HG03025 (cell line): ENCODE results near the gene ANTXR2.
A peak's percentile ranks its signal among the peaks of the same experiment; 100 is the strongest.

Source experiments
- ATAC-seq: cut with Tn5 transposase; IDR thresholded peaks from one replicate; pipeline ENCODE4 v1.9.1; 2021; ENCODE audit warnings: mild to moderate bottlenecking, moderate library complexity; ENCODE audit not compliant: unreplicated experiment, low FRiP score

ANTXR2 gene

DNA sequence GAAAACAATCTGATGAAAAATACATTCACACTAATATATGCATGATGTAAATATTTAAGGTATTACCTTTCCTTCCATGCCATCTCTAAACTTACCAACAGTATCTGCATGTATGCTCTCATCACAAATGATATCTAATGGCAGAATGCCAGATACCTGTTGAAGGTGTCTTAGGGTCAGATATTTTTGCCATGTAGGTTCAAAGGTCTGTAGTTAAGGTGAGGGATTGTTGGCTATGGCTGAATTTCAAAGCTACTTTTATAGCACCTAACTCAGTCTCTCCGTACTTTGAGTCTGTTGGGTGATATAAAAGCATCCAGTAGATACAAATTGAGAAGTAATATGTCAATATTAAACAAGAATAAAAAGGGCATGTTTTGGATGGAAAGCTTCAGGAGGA, 19.8 kb upstream of the ANTXR2 start:
- no peak for ATAC-seq

DNA sequence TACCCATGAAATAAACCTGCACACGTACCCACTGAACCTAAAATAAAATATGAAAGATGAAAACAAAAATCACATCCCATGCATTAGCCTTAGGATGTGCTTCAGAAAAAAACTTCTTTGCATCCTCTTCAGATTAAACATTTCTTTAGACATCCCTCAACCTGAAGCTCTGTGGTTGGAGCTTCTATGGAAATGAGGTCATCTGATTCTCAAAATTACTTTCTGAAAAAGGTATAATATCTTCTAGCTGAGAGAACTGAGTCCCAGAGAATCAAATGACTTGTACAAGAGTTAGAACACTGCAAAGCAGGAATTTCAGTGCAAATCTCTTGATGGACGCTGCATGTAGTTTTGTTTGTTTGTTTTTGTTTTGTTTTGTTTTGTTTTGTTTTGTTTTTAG, 19.1 kb upstream of the ANTXR2 start:
- ATAC-seq = no peak

DNA sequence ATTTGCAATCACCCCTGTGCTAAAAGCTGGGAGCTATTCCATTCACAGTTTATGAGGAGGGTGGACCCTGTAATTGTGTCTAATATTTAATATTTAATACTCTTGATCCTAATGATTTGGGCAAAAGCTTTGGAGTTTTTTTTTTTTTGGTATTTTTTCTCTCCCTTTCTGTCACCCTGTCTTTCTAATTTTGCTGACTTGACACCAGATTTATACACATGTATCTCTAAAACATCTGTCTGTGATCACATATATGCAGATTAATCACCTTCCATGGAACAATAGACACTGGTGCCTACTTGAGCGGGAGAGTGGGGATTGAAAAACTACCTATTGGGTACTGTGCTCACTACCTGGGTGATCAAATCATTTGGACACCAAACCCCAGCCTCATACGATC, 18.7 kb upstream of the ANTXR2 start:
- ATAC-seq = no peak

DNA sequence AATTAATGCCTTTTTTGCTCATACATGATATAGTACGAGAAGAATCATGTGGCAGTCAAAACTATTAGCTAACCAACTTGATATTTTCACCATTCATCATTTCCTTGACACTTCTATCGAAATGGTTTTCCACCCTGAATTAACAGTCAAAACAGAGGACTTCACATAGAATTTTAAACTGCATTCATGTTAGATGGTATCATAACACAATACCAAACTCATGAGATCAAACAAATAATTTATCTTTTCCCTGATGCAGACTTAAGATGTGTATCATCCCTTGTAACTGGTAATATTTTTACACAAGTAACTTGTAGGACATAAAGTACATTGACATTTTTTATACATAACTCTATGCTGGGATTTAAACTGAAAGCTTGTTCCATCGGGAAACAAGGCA, 18.2 kb upstream of the ANTXR2 start:
- ATAC-seq = no peak

DNA sequence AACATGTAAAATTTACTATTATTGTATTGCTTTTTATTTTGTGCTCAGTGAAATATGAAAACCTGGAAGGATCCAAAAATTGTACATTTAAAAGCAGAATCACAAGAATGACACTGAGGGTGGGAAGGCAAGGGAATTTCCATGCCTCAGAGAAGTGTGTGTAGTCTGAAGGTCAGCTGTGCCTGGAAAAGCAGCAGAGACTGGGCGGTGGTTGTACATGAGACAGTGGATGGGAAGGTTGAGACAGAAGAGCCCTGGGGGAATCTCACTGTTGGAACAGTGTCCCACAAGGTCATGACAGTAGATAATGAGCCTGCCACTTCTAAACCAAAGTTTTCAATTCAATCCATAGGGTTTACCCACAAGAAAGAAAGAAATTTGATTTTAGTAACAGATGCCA, 17.1 kb upstream of the ANTXR2 start:
- no peak for ATAC-seq

DNA sequence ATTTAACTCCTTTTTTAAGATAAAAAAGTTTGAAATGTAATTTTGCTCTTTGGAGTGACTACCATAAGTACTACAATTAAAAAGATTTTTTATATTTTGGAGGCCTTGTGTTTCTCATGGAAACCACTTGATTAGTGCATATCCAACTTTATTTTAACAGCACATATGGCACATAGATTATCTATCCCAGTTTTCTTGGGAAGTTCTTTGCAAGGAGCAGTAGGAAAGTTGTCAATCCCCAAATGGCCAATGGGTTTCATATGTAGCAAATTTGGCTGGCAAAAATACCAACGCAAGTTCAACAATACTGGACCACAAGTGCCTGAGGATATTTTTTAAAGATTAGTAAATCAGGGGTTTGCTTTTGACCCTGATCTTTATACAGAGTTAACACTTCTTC, 15.4 kb upstream of the ANTXR2 start:
- ATAC-seq = no peak

DNA sequence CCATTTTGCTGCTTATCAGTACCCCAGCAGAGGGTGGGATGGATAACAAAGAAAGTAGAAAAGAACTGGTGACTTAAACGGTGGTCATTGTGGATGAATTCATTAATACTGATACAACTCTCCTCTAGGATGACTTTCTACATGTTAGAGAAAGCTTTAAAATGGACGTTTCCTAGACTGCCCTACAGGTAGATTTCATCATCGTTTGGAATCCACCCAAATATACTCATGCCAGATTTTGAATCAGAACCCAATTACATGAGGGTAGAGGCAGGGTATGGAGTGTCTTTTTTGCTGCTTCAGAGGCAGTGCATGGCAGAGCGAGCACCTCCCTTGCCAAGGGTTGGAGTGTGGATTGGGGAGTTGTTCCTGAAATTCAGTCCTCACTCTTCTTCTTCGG, 13.3 kb upstream of the ANTXR2 start:
- no peak for ATAC-seq

DNA sequence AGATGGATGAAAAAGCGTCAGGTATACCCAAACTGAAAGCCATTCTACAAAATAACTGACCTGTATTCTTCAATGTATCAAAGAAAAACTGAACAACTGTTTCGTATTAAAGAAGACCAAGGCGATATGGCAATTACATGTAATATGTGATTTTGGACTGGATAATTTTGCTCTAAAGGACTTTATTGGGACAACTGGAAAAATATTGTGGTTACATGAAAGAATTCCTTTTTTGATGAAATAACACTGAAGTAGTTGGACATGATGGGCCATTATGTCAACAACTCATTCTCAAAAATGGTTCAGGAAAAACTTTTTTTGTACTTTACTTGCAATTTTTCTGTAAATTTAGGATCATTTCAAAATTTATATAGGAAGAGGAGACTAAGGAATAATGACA, 12.1 kb upstream of the ANTXR2 start:
- ATAC-seq = no peak

DNA sequence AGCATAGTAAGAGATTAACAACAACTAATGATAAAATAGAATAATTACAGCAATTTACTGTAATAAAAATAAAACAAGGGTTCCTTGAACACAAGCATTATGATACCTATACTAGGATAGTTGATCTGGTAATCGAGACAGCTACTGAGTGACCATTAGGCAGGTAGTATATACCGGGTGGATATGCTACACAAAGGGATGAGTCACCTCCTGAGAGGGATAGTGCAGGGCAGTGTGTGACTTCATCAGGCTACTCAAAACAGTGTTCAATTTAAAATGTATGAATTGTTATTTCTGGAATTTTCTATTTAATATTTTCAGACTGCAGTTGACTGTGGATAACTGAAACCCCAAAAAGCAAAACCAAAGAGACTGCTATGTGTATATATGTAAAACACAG, 9.7 kb upstream of the ANTXR2 start:
- ATAC-seq = no peak

DNA sequence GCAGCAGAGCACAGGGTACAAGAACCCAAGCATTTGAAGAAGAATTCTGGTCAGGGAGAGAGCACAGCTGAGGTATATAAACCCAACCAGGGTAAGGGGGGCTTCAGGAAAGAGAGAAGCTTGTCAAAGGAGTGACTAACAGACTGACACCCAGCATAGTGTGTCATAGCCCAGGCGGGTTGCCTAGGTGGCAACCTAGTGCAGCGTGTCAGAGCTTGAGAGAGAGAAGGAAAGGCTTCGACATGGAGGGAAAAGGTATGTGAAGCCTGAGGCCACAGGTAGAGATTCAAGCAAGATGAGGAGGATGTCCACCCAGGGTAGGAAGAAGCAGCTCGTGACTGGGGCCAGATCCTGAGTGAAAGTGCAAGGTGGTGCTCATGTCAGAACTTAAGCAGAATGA, 8.5 kb upstream of the ANTXR2 start:
- no peak for ATAC-seq

DNA sequence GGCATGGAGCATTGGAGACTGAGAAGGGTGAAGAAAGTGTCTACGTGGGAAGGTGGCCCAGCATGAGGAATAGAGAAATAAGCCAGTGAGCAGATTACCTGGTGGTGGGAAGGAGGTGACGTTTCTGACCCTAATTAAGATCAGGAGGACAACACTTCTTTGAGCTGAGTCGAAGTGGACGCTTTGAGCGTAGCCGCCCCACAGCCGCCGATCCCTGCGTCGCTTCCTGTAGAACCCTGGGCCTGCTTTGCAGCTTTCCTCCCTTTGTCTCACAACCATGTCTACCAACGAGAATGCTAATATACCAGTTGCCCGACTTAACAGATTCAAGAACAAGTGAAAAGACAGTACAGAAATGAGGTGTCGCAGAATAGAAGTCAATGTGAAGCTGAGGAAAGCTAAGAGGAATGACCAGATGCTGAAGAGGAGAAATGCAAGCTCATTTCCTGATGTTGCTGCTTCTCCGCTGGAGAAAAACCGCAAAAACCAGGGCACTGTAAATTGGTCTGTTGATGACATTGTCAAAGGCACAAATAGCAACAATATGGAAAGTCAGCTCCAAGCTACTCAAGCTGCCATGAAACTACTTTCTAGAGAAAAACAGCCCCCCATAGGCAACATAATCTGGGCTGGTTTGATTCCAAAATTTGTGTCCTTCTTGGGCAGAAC, 6.4 kb upstream of the ANTXR2 start:
- no peak for ATAC-seq

DNA sequence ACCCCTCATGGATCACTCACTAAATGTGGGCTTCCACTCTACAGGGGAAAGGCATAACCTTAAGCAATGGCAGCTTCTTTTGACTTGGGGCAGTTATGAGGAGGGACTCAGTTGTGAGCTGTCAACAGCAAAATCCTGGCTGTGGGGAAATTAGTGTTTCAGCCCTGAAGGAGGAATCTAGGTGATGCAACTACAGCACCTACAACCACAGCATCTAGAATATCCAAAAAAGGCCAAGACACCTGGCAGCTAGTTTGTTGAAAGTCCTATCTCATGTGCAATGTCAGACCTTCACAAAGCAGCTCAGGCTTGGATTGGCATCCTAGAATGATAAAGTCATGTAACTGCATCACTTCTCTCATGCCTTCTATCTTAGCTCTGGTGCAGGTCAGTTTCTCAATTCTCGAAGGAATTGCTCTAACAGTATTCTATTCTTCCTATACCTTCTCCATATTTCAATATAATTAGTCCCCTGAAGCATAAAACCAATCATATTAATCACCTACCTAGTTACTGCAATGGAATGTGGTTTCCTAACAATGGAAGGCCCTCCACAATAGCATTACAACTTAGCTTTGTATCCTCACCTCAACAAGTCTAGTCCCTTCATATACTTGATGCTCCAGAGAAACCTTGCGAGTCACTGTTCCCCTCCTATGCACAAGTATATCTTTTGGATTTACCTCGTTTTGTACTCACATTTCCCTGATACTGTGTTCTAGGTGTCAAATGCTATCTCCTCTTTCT, 5.5 kb upstream of the ANTXR2 start:
- ATAC-seq = no peak

DNA sequence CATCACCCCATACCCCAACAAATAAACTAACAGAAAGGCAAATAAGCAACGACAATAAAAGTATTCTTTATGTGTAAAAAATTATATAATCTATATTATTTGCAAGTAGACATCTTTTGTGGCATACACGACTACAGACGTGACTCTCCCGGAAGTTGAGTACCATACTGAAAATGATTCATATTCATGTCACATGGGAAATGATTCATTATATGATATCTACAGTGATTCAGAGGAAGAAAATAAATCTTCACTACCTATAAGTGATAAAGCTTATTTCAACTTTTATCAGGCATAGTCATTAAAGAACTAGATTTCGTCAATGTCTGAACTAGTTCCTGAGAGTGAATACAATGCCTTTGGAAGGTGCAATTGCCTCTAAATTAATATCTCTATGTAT, 4.6 kb upstream of the ANTXR2 start:
- no peak for ATAC-seq

DNA sequence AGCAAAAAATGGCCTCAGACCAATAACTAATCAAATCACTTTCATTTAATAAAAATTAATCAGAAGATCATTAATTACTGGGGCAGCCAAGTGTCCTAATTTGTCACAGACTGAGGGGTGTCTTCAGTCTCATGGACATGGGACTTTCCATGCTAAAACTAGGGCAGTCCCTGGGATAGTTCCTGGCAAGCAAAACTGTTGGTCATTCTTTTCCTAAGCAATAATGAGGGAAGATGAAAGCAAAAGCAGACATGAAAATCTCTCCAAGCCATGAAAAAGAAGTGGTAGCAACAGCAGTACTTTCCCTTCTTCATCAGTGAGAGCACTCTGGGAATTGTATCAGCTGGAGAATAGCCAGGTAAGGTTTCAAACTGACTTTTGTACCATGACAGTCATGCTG, 3.7 kb upstream of the ANTXR2 start:
- no peak for ATAC-seq

DNA sequence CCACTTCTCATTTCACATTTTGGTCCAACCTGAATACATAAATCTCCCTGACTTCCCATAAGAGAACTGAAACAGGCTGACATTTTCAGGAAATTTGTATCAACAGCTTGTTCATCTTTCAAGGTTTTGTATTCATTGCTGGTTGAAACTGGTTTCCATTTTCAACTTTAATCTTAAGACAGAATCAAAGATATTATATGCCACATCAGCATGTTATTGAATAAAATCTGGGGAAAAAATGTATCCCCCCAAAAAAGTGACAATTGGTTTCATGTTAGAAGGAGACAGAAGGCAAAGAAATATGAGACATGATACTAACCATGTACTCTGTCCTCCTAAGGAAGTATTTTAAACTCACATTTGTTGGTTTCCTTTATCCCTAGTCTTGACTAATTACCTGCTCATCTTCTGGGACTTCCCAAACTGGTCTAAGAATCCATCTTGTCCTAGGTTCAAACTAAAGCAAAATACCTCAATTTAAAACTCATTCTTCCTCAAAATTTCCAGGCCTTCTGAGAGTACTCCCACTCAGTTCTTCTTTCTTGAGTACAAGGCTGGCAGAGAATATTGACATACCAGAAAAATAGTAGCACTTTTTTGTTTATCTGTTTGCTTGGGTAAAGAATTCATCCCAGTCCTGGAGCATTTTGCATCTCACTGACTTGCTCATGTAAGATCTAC, 3.1 kb upstream of the ANTXR2 start:
- ATAC-seq = no peak

DNA sequence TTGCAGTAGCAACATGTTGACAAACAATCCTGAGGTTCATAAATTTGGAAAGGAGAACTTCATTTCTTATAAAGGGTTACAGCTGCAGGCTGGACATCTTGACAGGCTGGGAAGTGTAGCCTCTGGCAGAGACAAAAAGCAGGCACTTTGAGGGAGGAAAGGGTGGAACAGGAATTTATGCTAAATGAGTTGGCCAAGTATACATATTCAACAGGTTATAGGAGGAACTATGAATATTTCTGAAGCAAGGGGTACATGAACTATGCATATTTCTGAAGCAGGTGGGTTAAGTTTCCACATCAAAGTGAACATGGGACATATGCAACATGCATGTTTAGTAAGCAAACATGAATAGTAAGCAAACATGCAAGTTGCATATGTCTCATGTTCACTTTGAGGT, 1.6 kb upstream of the ANTXR2 start:
- no peak for ATAC-seq

DNA sequence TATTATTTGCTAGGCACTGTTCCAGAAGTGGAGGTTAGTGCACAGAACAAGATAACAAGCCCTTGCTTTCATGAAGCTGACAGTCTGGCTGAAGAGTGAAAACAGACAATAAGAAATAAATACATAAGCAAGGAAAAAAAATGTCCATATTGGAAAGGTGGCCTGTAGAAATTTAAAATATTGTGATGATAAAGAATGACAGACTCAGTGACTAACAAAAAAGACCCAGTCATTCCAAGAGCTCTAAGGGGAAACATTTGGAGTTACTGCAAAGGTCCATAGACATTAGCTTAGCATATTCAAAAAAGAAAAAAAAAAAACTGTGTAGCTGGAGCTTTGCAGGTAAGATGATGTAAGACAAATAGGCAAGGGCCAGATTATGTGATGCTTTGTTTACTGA, 1.0 kb upstream of the ANTXR2 start:
- ATAC-seq = no peak

DNA sequence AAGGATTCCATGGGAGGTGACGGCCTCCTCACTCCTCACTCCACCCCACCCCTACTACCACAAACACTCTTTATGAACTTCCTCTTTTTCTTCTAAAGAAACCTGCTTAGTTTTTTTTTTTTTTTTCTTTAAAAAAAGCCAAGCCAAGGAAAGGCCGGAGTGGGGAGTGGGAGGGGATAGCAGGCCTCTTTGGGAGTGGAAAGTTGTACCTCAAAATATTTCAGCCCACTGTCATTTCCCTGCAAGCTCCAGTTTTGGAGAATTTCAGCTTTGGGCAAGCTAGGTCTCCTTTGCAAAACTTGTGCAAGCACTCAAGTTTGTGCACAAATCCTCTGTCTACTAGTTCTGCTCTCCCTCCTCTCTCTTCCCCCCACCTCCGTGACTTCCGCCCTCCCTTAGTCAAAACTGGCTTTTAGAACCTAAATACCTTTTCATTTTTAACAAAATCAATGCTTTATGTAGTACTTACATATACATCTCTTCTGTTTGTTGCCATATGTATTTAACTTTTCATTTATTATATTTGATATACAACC, 512 bp upstream of the ANTXR2 start:
- peak; percentile 50 for ATAC-seq

DNA sequence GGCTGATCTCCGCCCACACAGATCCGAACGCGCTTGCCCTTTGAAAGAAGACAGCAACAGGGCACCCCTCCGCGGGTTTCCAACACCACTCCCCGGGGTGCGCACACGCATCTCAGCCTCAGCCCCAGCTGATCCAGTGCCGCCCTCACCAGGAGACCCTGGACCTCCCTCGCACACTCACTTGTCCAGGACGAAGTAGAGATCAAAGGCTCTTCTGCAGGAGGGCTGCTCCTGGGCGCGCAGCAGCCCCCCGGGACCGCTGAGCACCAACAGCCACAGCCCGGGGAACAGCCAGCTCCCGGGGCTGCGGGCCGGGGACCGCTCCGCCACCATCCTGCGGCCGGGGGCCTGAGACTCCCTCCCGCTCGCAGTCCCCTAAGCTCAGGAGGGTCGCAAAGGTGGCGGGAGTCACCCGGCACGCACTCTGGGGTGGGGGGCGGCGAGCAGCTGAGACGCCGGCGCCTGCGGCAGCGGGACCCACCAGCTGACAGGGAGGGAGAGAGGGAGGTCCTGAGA, 743 bp downstream of the ANTXR2 start:
- ATAC-seq = peak; percentile 9

DNA sequence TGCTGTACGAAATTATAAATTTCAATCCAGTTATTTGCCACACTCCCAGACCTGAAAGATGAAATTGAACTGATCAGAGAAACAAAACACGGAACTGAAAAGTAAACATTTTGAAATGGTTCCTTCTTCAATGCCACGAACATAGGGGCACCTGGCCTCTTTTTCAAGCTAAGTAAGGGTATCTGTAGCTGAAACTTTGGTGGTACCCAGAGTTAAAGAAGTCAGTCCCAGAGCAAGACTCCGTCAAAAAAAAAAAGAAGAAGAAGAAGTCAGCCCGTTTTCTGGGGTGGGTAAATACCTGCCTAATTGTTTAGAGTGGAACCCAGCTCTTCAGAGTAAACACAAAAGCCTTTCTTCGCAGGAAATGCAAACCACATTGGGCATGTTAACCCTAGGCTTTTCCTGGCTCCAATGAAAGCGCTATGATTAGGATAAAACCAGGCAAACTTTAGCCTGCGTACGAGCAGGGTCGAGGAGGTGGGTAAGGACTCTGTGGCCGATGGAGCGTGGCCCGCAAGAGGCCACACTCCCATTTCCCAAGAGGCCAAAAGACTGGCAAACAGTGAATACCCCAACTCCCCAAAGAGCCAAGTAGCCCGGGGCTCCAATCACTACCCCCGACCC, 1.3 kb downstream of the ANTXR2 start:
- peak; percentile 30 for ATAC-seq
